H1 (cell line): ENCODE data around the gene TMEM17. TPM values are rescaled to one million over a fixed set of nuclear protein-coding genes. Genes with fewer than 3 reads are reported as not detected.

Experiments used
- CTCF ChIA-PET: fragments of 300-600 bp; sonication (Branson Sonifier 250); formaldehyde crosslinking; loops from one replicate; lab custom pipeline; 2021; ENCODE audit not compliant: partially characterized antibody; lab: Charles Lee
- POLR2A ChIA-PET: fragments of 300-600 bp; sonication (Branson Sonifier 250); formaldehyde crosslinking; loops from one replicate; lab custom pipeline; 2021; ENCODE audit warnings: inconsistent platforms; ENCODE audit not compliant: partially characterized antibody; lab: Charles Lee
- DNase-seq, 2 experiments: peaks; one replicate each; pipeline versions ENCODE4 v3.0.0 to v3.0.0-alpha.2; 2010 to 2022; ENCODE audit warnings: low spot score in 2 of 2, low read depth in 1 of 2, mixed read lengths in 1 of 2
- FAIRE-seq: peaks from 2 replicates; lab custom pipeline; 2011; peaks lifted over from hg19 to GRCh38; lab: Jason Lieb, UNC
- H2AFZ ChIP-seq: 2 replicates; pipeline ENCODE4 v1.8.1; 2012; ENCODE audit warnings: low read length, inconsistent platforms
- H2AK5ac ChIP-seq: 2 replicates; pipeline ENCODE4 v1.6.1; 2013; ENCODE audit warnings: low read depth, low read length
- H2BK120ac ChIP-seq: replicated peaks from 2 replicates; pipeline ENCODE3; 2013; ENCODE audit warnings: low read depth, low read length, inconsistent platforms
- H2BK12ac ChIP-seq: 2 replicates; pipeline ENCODE4 v1.6.1; 2013; ENCODE audit warnings: low read depth, low read length
- H2BK15ac ChIP-seq: 2 replicates; pipeline ENCODE4 v1.6.1; 2013; ENCODE audit warnings: low read length
- H2BK20ac ChIP-seq: 2 replicates; pipeline ENCODE4 v1.6.1; 2013; ENCODE audit warnings: low read length
- H2BK5ac ChIP-seq: 2 replicates; pipeline ENCODE4 v1.6.1; 2013; ENCODE audit warnings: low read depth, low read length
- H3K14ac ChIP-seq: 2 replicates; pipeline ENCODE4 v1.6.1; 2013; ENCODE audit warnings: inconsistent platforms; ENCODE audit not compliant: insufficient read length
- H3K18ac ChIP-seq: 2 replicates; pipeline ENCODE4 v1.6.1; 2013; ENCODE audit warnings: low read length; ENCODE audit errors: extremely low read depth
- H3K23ac ChIP-seq: 2 replicates; pipeline ENCODE4 v1.6.1; 2013; ENCODE audit warnings: inconsistent platforms; ENCODE audit not compliant: insufficient read length
- H3K23me2 ChIP-seq: 2 replicates; pipeline ENCODE4 v1.6.1; 2013; ENCODE audit warnings: low read depth, low read length
- H3K27ac ChIP-seq: 2 replicates; pipeline ENCODE4 v1.6.1; 2011; ENCODE audit warnings: low read depth, low read length, inconsistent platforms
- H3K27me3 ChIP-seq, 4 experiments: replicated peaks in 1 of 4; 1 replicate in 1 of 4; 2 replicates in 3 of 4; pipeline versions ENCODE4 v1.6.1 to v1.8.1; 2011 to 2013; ENCODE audit warnings: low read length in 3 of 4, mild to moderate bottlenecking in 3 of 4, inconsistent platforms in 2 of 4, mixed read lengths in 2 of 4, moderate library complexity in 1 of 4; ENCODE audit not compliant: control insufficient read depth in 3 of 4, insufficient read depth in 3 of 4; ENCODE audit errors: extremely low read depth in 1 of 4
- H3K36me3 ChIP-seq, 4 experiments: 2 replicates each; pipeline versions ENCODE4 v1.6.1 to v1.8.1; 2011 to 2013; ENCODE audit warnings: mild to moderate bottlenecking in 4 of 4, low read length in 3 of 4, moderate library complexity in 2 of 4, control low read depth in 1 of 4, inconsistent platforms in 1 of 4; ENCODE audit not compliant: insufficient read depth in 4 of 4, control insufficient read depth in 2 of 4
- H3K4ac ChIP-seq: replicated peaks from 2 replicates; pipeline ENCODE3; 2013; ENCODE audit warnings: low read length, low read depth, mixed read lengths, inconsistent platforms; ENCODE audit not compliant: insufficient read length
- H3K4me1 ChIP-seq, 4 experiments: replicated peaks in 1 of 4; 1 replicate in 1 of 4; 2 replicates in 3 of 4; pipeline versions ENCODE4 v1.6.1 to v1.8.1; 2011 to 2013; ENCODE audit warnings: low read length in 3 of 4, inconsistent platforms in 2 of 4, mixed read lengths in 1 of 4; ENCODE audit not compliant: insufficient read depth in 4 of 4, control insufficient read depth in 3 of 4
- H3K4me2 ChIP-seq, 2 experiments: 2 replicates each; pipeline versions ENCODE4 v1.6.1 to v1.8.1; 2011 to 2013; ENCODE audit warnings: low read depth in 2 of 2, low read length in 2 of 2, control low read depth in 1 of 2, inconsistent platforms in 1 of 2, mild to moderate bottlenecking in 1 of 2; ENCODE audit not compliant: insufficient read depth in 1 of 2
- H3K4me3 ChIP-seq, 4 experiments: fragments of 200-600, 300-600 bp in 1 of 4; sonication (generic), shearing (Covaris generic), sonication (Bioruptor Twin) in 1 of 4; 2 replicates each; pipeline versions ENCODE4 v1.5.1 to v1.8.1; 2011 to 2016; ENCODE audit warnings: low read length in 4 of 4, low read depth in 3 of 4, control low read depth in 2 of 4, inconsistent platforms in 2 of 4, mild to moderate bottlenecking in 2 of 4, mixed read lengths in 1 of 4, moderate library complexity in 1 of 4; ENCODE audit not compliant: insufficient read depth in 2 of 4; ENCODE audit errors: extremely low read depth in 1 of 4
- H3K56ac ChIP-seq: replicated peaks from 2 replicates; pipeline ENCODE3; 2013; ENCODE audit warnings: low read depth, mild to moderate bottlenecking, mixed read lengths, low read length, inconsistent platforms; ENCODE audit not compliant: insufficient read length
- H3K79me1 ChIP-seq: 2 replicates; pipeline ENCODE4 v1.6.1; 2013; ENCODE audit warnings: low read depth, low read length, control low read depth
- H3K79me2 ChIP-seq, 2 experiments: 2 replicates each; pipeline versions ENCODE4 v1.6.1 to v1.8.1; 2012 to 2013; ENCODE audit warnings: low read length in 2 of 2, mild to moderate bottlenecking in 2 of 2, inconsistent platforms in 1 of 2; ENCODE audit not compliant: insufficient read depth in 2 of 2, control insufficient read depth in 1 of 2
- H3K9ac ChIP-seq, 4 experiments: replicated peaks in 1 of 4; 1 replicate in 1 of 4; 2 replicates in 3 of 4; pipeline versions ENCODE4 v1.6.1 to v1.8.1; 2011 to 2013; ENCODE audit warnings: low read depth in 3 of 4, low read length in 3 of 4, control low read depth in 2 of 4, mild to moderate bottlenecking in 2 of 4, moderate library complexity in 2 of 4, inconsistent platforms in 1 of 4; ENCODE audit errors: extremely low read depth in 1 of 4
- H3K9me3 ChIP-seq, 2 experiments: 2 replicates each; pipeline versions ENCODE4 v1.6.1 to v1.8.1; 2012 to 2013; ENCODE audit warnings: mild to moderate bottlenecking in 2 of 2, moderate library complexity in 2 of 2, control low read depth in 1 of 2, inconsistent platforms in 1 of 2, low read depth in 1 of 2, low read length in 1 of 2, mixed read lengths in 1 of 2; ENCODE audit not compliant: insufficient read depth in 2 of 2
- H4K20me1 ChIP-seq, 2 experiments: replicated peaks in 1 of 2; 2 replicates each; pipeline versions ENCODE3 to v1.8.1; 2011 to 2013; ENCODE audit warnings: inconsistent platforms in 2 of 2, low read length in 2 of 2, mild to moderate bottlenecking in 1 of 2; ENCODE audit not compliant: insufficient read depth in 2 of 2, control insufficient read depth in 1 of 2
- H4K5ac ChIP-seq: 2 replicates; pipeline ENCODE4 v1.6.1; 2013; ENCODE audit warnings: low read length, low read depth, mixed read lengths, inconsistent platforms; ENCODE audit not compliant: insufficient read length
- H4K8ac ChIP-seq: 2 replicates; pipeline ENCODE4 v1.8.0; 2013; ENCODE audit warnings: mild to moderate bottlenecking, moderate library complexity, low read length, inconsistent platforms; ENCODE audit not compliant: insufficient read depth; ENCODE audit errors: extremely low read depth
- H4K91ac ChIP-seq: replicated peaks from 2 replicates; pipeline ENCODE3; 2013; ENCODE audit warnings: low read length, mixed read lengths, inconsistent platforms; ENCODE audit not compliant: insufficient read length
- CTBP2 ChIP-seq: IDR thresholded peaks from 2 replicates; pipeline ENCODE4 v1.7.0; 2011; ENCODE audit warnings: borderline replicate concordance, mild to moderate bottlenecking, moderate library complexity, mixed read lengths, low read length; ENCODE audit not compliant: insufficient read depth, insufficient read length
- KDM1A ChIP-seq: fragments of 200-600, 300-600 bp; sonication (generic); IDR thresholded peaks from 2 replicates; pipeline ENCODE4 v1.7.1; 2016; ENCODE audit warnings: mild to moderate bottlenecking, low read length, borderline replicate concordance
- WGBS, 2 experiments: shearing (Covaris generic) in 1 of 2; methylation state at CpG; one replicate each; pipeline versions ENCODE4 v1.1.6 to v1.1.7; 2013 to 2015; ENCODE audit warnings: low lambda C conversion rate in 2 of 2, mixed read lengths in 2 of 2, inconsistent platforms in 1 of 2, low coverage in 1 of 2, missing lambda C conversion rate in 1 of 2; ENCODE audit not compliant: insufficient replicate concordance in 2 of 2, insufficient coverage in 1 of 2, insufficient read length in 1 of 2; ENCODE audit errors: extremely low coverage in 1 of 2, missing lambda C conversion rate in 1 of 2; 5-methylcytosine and 5-hydroxymethylcytosine counted together
- polyA plus RNA-seq, 7 experiments: library from polyadenylated mRNA; depleted of rRNA in 3 of 7; stranded (reverse) in 5 of 7; unstranded in 2 of 7; fragments of >200 nt in 5 of 7; fragments of 200-250 nt in 2 of 7; gene quantifications; 1 replicate in 5 of 7; 2 replicates in 1 of 7; 4 replicates in 1 of 7; pipeline versions ENCODE4 v1.2.1 to v1.2.3, GENCODE V29; 2011 to 2013; ENCODE audit warnings: missing spikeins in 2 of 7, mixed read lengths in 2 of 7
- total RNA-seq: library from RNA; stranded (reverse); fragmentation: NEBNext Ultra II Directional; extraction: Animal tissue kit (Norgen Biotek cat#: 25700); gene quantifications from 2 replicates; pipeline ENCODE4 v1.2.1, GENCODE V29; 2021

The TMEM17 gene
- total and polyA plus RNA-seq, 2 of the 8 experiments (the other 6 are each of a cell fraction or from before 2014, with no cell fraction given): 0.69 to 1.2 TPM

GRCh38 chr2:62526531-62527381, 20.8 kb upstream of the TMEM17 start:
- H3K4me2 ChIP-seq: peak overlapping the region in 1 of 2 experiments; percentile 42; a peak in 1 of 4 replicates
- no peak overlapping the region for H3K9ac ChIP-seq
- no peak overlapping the region for H2BK12ac ChIP-seq
- no peaks in the 10 kb centered on the region for H3K79me1 ChIP-seq
- H3K4ac ChIP-seq: no peak overlapping the region
- peak overlapping the region; percentile 49; the same call in 1 of the 2 replicates for H3K27ac ChIP-seq
- no peak overlapping the region for H2BK15ac ChIP-seq
- H3K4me1 ChIP-seq: peaks cover 0 to 8% (median 4%) of the 10 kb centered on the region in 4 experiments; a peak in 2 of 7 replicates
- H3K27me3 ChIP-seq: no peaks in the 10 kb centered on the region
- H3K9me3 ChIP-seq: peaks cover under 1 to 1% of the 10 kb centered on the region in 2 experiments; a peak in 2 of 4 replicates
- H3K36me3 ChIP-seq: no peaks in the 10 kb centered on the region
- no peak overlapping the region for H4K8ac ChIP-seq
- no peaks in the 10 kb centered on the region for H4K20me1 ChIP-seq
- H4K91ac ChIP-seq: peak overlapping the region; percentile 58
- no peak for DNase-seq
- H3K14ac ChIP-seq: no peak overlapping the region
- no peak overlapping the region; the same call in 1 of the 2 replicates for H2AFZ ChIP-seq
- no peak overlapping the region for H3K4me3 ChIP-seq
- CTCF ChIA-PET: interaction anchor here (0.6 to 3.1 kb wide), 5 partner anchors 14 to 558 kb away, joined by 3 to 14 read pairs (median 3); no protein-coding TSS in a partner anchor
- H4K5ac ChIP-seq: peak overlapping the region; percentile 93
- peak overlapping the region; percentile 45; the same call in 1 of the 2 replicates for H2BK5ac ChIP-seq
- no peak for TF ChIP-seq CTBP2
- TF ChIP-seq KDM1A: peak; percentile 58; the same call in 1 of the 2 replicates
- TF ChIP-seq, all 59 proteins: peak for 1
- no peak overlapping the region for H2AK5ac ChIP-seq
- H3K56ac ChIP-seq: no peak overlapping the region
- POLR2A ChIA-PET: interaction anchor here (0.7 to 1.8 kb wide), 5 partner anchors 9 to 30 kb away, joined by 3 to 5 read pairs (median 3); partner anchors contain the start of gene TMEM17
- H3K23me2 ChIP-seq: no peaks in the 10 kb centered on the region
- no peak overlapping the region for H3K23ac ChIP-seq
- H2BK120ac ChIP-seq: no peak overlapping the region
- no peak overlapping the region; the same call in 1 of the 2 replicates for H2BK20ac ChIP-seq
- no peak for FAIRE-seq
- no peak overlapping the region; the same call in 1 of the 2 replicates for H3K18ac ChIP-seq
- 64% methylated on average over 10 of the region's 10 CpGs; no CpG with 5 or more reads in 1 of the 2 experiments for WGBS, 2 experiments
- H3K79me2 ChIP-seq: no peaks in the 10 kb centered on the region
